Mesenchymal stem cell (in vitro differentiated cells and primary cell): ENCODE data around the gene TAT.

ENCODE experiments used
- DNase-seq: peaks from one replicate; pipeline ENCODE4 v3.0.0-alpha.2; 2013
- H2AFZ ChIP-seq: one replicate; pipeline ENCODE4 v1.6.1; 2013; ENCODE audit warnings: low read depth, mild to moderate bottlenecking, control low read depth, inconsistent platforms, low read length, moderate library complexity
- H2AK5ac ChIP-seq: 2 replicates; pipeline ENCODE4 v1.6.1; 2013; ENCODE audit warnings: low read length, moderate library complexity, mild to moderate bottlenecking, inconsistent platforms; ENCODE audit not compliant: severe bottlenecking
- H2BK120ac ChIP-seq: one replicate; pipeline ENCODE4 v1.6.1; 2013; ENCODE audit warnings: low read depth, mild to moderate bottlenecking, inconsistent platforms, low read length, moderate library complexity
- H2BK12ac ChIP-seq, 2 experiments: one replicate each; pipeline ENCODE4 v1.6.1; 2013; ENCODE audit warnings: inconsistent platforms in 2 of 2, low read length in 2 of 2, mild to moderate bottlenecking in 2 of 2, moderate library complexity in 2 of 2, control low read depth in 1 of 2
- H2BK15ac ChIP-seq: one replicate; pipeline ENCODE4 v1.6.1; 2013; ENCODE audit warnings: mild to moderate bottlenecking, low read depth, inconsistent platforms; ENCODE audit not compliant: poor library complexity, severe bottlenecking
- H2BK5ac ChIP-seq: 2 replicates; pipeline ENCODE4 v1.6.1; 2013; ENCODE audit warnings: low read depth, mild to moderate bottlenecking, low read length, control low read depth, inconsistent platforms; ENCODE audit not compliant: poor library complexity, severe bottlenecking
- H3K14ac ChIP-seq, 2 experiments: one replicate each; pipeline ENCODE4 v1.6.1; 2013; ENCODE audit warnings: inconsistent platforms in 2 of 2, low read length in 2 of 2, control low read depth in 1 of 2, mild to moderate bottlenecking in 1 of 2, moderate library complexity in 1 of 2
- H3K18ac ChIP-seq, 2 experiments: one replicate each; pipeline ENCODE4 v1.6.1; 2013; ENCODE audit warnings: inconsistent platforms in 2 of 2, low read length in 2 of 2, control low read depth in 1 of 2, low read depth in 1 of 2, mild to moderate bottlenecking in 1 of 2
- H3K23ac ChIP-seq, 2 experiments: one replicate each; pipeline ENCODE4 v1.6.1; 2013; ENCODE audit warnings: inconsistent platforms in 2 of 2, low read length in 2 of 2, mild to moderate bottlenecking in 2 of 2, moderate library complexity in 2 of 2, control low read depth in 1 of 2
- H3K27ac ChIP-seq: 2 replicates; pipeline ENCODE4 v1.5.1; 2013; ENCODE audit warnings: mild to moderate bottlenecking, moderate library complexity, low read length, control low read depth, inconsistent platforms; ENCODE audit not compliant: poor library complexity, severe bottlenecking
- H3K27me3 ChIP-seq, 2 experiments: 2 replicates each; pipeline versions ENCODE4 v1.6.1 to v1.7.0; 2013; ENCODE audit warnings: low read length in 2 of 2, mild to moderate bottlenecking in 2 of 2, moderate library complexity in 2 of 2, control low read depth in 1 of 2, inconsistent platforms in 1 of 2; ENCODE audit not compliant: control insufficient read depth in 1 of 2, insufficient read depth in 1 of 2
- H3K36me3 ChIP-seq, 2 experiments: 2 replicates each; pipeline versions ENCODE4 v1.6.1 to v1.7.0; 2013; ENCODE audit warnings: low read length in 2 of 2, control low read depth in 1 of 2, inconsistent platforms in 1 of 2, low read depth in 1 of 2, mild to moderate bottlenecking in 1 of 2; ENCODE audit not compliant: insufficient read depth in 2 of 2, control insufficient read depth in 1 of 2
- H3K4ac ChIP-seq, 2 experiments: one replicate each; pipeline ENCODE4 v1.6.1; 2013; ENCODE audit warnings: inconsistent platforms in 2 of 2, low read length in 2 of 2, mild to moderate bottlenecking in 2 of 2, moderate library complexity in 2 of 2, control low read depth in 1 of 2, low read depth in 1 of 2
- H3K4me1 ChIP-seq: 2 replicates; pipeline ENCODE4 v1.6.1; 2013; ENCODE audit warnings: low read depth, low read length, control low read depth; ENCODE audit not compliant: control insufficient read depth, insufficient read depth
- H3K4me2 ChIP-seq: 2 replicates; pipeline ENCODE4 v1.6.1; 2013; ENCODE audit warnings: low read length, mild to moderate bottlenecking, inconsistent platforms; ENCODE audit not compliant: poor library complexity, severe bottlenecking
- H3K4me3 ChIP-seq, 2 experiments: 2 replicates each; pipeline versions ENCODE4 v1.5.1 to v1.7.0; 2013; ENCODE audit warnings: low read length in 2 of 2, mild to moderate bottlenecking in 2 of 2, control low read depth in 1 of 2, low read depth in 1 of 2; ENCODE audit not compliant: insufficient read depth in 1 of 2
- H3K79me1 ChIP-seq: replicated peaks from 2 replicates; pipeline ENCODE4 v1.6.1; 2013; ENCODE audit warnings: mild to moderate bottlenecking, control low read depth, low read length, inconsistent platforms; ENCODE audit not compliant: poor library complexity, severe bottlenecking
- H3K9ac ChIP-seq: 2 replicates; pipeline ENCODE4 v1.7.0; 2013; ENCODE audit warnings: mild to moderate bottlenecking, low read length, moderate library complexity
- H3K9me3 ChIP-seq: 2 replicates; pipeline ENCODE4 v1.7.0; 2013; ENCODE audit warnings: mild to moderate bottlenecking, low read length; ENCODE audit not compliant: control insufficient read depth
- H4K8ac ChIP-seq: one replicate; pipeline ENCODE4 v1.6.1; 2013; ENCODE audit warnings: inconsistent platforms, mild to moderate bottlenecking, low read length, moderate library complexity
- H4K91ac ChIP-seq: one replicate; pipeline ENCODE4 v1.6.1; 2013; ENCODE audit warnings: mild to moderate bottlenecking, low read length, inconsistent platforms
- WGBS: methylation state at CpG from one replicate; pipeline ENCODE4 v1.1.7; 2013; ENCODE audit warnings: mixed read lengths; 5-methylcytosine and 5-hydroxymethylcytosine counted together

Gene TAT

DNA sequence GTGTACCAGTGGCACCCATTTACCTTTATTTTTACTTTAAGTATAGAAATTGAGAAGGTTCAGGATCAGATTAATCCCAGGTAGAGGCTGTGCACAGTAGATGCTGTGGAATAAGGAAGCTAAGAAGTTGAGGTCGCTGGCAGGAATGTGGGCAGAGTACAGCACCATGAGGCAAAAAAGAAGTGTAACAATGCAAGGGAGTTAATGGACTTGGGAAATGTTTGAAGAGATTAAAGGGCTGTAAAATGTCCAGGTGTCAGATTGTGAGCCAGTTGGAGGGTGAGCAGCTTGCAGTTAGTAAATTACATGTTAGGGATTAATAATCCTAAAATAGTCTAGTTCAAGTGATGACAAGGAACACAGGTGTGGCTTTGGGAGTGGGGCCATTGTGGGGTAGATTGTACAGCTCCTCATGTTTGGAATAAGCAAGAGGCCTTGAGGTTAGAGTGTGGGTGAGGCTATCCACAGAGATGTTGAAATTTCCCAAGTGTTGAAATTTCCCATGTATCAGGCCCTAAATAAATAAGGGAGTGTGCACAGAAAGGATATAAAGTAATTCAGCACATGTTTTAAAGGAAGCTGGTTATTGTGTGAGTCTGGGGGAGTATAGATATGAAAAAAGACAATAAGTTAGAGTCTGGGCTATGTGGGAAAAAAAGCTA is 21.5 kb downstream of the TAT start:
- Histone ChIP-seq H3K4me1 (no peaks in the 10 kb centered on the region), H3K18ac (no peak overlapping the region), H2AK5ac (no peak overlapping the region), H3K4me2 (no peak overlapping the region), H2BK12ac (no peak overlapping the region), H2BK15ac (no peak overlapping the region), H3K4me3 (no peak overlapping the region), H2AFZ (no peak overlapping the region), H4K91ac (no peak overlapping the region), H3K9ac (no peak overlapping the region), H2BK120ac (no peak overlapping the region), H3K27ac (no peak overlapping the region), H3K23ac (no peak overlapping the region), H3K79me1 (no peaks in the 10 kb centered on the region), H3K4ac (no peak overlapping the region), H3K14ac (no peak overlapping the region), H2BK5ac (no peak overlapping the region), H3K36me3 (no peaks in the 10 kb centered on the region), H4K8ac (no peak overlapping the region), H3K9me3 (no peaks in the 10 kb centered on the region), H3K27me3 (peaks cover 0 to 3% of the 10 kb centered on the region in 2 experiments)
- 77% methylated on average over 1 of the region's 1 CpG for WGBS
- DNase-seq: no peak

DNA sequence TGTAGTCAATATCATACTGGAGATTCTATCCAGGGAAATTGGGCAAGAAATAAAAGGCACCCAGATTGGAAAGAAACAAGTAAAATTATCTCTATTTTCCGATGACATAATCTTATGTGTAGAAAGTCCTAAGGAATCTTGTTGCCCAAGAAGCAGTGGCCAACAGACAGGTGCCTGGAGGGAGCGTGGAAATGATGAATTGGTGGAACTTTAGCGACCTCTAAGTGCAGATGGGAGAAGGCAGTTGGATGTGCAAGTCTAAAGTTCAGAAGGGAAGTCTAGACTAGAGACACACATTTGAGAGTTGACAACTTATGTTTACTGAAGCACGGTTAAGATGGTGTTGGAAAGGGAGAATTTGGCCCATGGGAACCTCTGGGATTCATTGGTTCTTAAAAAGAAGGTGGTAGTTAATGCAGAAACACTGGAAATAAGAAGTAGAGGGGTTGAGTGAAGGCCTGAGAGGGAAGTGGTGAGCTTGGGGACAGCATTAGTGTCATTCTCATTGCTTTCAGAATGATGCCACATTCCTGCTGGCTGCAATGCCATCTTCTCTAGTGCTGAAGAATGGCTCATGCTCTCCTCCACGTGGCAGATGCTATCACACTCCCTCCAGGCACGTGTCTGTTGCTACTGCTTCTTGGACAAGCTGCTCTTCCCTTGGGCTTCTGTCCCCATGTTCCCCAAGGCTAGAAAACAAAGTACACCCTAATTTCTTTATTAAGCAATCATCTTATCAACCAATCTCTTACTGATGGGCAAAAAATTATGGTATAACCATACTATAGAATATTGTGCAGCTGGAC is 24.0 kb downstream of the TAT start:
- Histone ChIP-seq H2BK12ac (no peak overlapping the region), H3K4me3 (no peak overlapping the region), H2BK15ac (no peak overlapping the region), H4K8ac (no peak overlapping the region), H3K4me2 (no peak overlapping the region), H4K91ac (no peak overlapping the region), H3K4me1 (no peaks in the 10 kb centered on the region), H3K27ac (no peak overlapping the region), H2BK5ac (no peak overlapping the region), H3K14ac (no peak overlapping the region), H3K9ac (no peak overlapping the region), H2BK120ac (no peak overlapping the region), H3K4ac (no peak overlapping the region), H2AFZ (no peak overlapping the region), H3K23ac (no peak overlapping the region), H3K9me3 (no peaks in the 10 kb centered on the region), H3K27me3 (peaks cover 3 to 6% of the 10 kb centered on the region in 2 experiments), H3K18ac (no peak overlapping the region), H2AK5ac (no peak overlapping the region), H3K79me1 (no peaks in the 10 kb centered on the region), H3K36me3 (no peaks in the 10 kb centered on the region)
- WGBS: 25% methylated on average over 6 of the region's 6 CpGs
- no peak for DNase-seq

DNA sequence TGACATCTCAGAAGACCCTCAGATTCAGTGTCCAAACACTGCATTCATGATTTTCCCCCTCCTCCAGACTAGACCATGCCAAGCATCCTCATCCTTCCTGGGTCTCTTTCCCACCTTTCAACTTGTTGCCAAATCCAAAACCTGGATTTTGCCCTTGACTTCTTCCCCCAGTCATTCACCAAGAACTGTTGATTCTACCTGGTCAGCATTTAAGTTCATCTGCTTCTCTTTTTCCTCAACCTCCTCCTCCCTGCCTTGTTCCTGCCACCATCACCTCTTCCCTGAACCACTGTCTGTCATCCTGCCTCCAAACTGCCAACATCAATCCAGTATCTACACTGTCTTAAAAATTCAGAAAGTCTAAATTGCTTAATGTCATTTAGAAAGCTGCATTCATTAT is 29.7 kb downstream of the TAT start:
- no peak overlapping the region for H2BK15ac ChIP-seq
- H2BK5ac ChIP-seq: no peak overlapping the region
- H3K79me1 ChIP-seq: no peaks in the 10 kb centered on the region
- no peak for DNase-seq
- no peak overlapping the region for H3K18ac ChIP-seq
- H4K91ac ChIP-seq: no peak overlapping the region
- H2AK5ac ChIP-seq: no peak overlapping the region
- no peak overlapping the region for H2BK120ac ChIP-seq
- H2AFZ ChIP-seq: no peak overlapping the region
- H3K4me3 ChIP-seq: no peak overlapping the region
- no peaks in the 10 kb centered on the region for H3K36me3 ChIP-seq
- H3K4me2 ChIP-seq: no peak overlapping the region
- peaks cover 9 to 12% of the 10 kb centered on the region in 2 experiments for H3K27me3 ChIP-seq
- no peak overlapping the region for H2BK12ac ChIP-seq
- H3K14ac ChIP-seq: no peak overlapping the region
- H3K27ac ChIP-seq: no peak overlapping the region
- H3K23ac ChIP-seq: no peak overlapping the region
- H3K9ac ChIP-seq: no peak overlapping the region
- H3K9me3 ChIP-seq: no peaks in the 10 kb centered on the region
- H4K8ac ChIP-seq: no peak overlapping the region
- no peak overlapping the region for H3K4ac ChIP-seq
- no peaks in the 10 kb centered on the region for H3K4me1 ChIP-seq

DNA sequence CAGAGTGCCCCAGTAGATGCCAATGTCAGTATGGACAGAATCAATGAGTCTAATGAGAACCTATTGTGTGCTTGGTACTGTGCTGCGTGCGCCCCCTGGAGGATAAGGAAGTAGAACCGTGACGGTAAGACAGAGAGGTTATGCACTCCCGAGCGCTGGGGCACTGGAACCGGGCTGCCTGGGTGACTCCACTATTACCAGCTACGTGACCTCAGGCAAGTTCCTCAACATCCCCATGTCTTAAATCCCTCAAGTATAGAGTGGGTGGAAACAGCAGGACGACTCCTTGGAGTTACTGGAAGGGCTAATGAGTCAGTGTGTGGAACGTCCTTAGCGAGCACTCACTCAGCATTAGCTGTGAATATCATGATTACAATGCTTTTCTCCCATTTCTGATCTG is 34.5 kb downstream of the TAT start:
- H2AFZ ChIP-seq: no peak overlapping the region
- H3K79me1 ChIP-seq: no peaks in the 10 kb centered on the region
- H3K9ac ChIP-seq: no peak overlapping the region
- H3K9me3 ChIP-seq: no peaks in the 10 kb centered on the region
- H3K36me3 ChIP-seq: no peaks in the 10 kb centered on the region
- no peak overlapping the region for H3K4me2 ChIP-seq
- no peak overlapping the region for H4K91ac ChIP-seq
- no peak overlapping the region for H3K23ac ChIP-seq
- no peak overlapping the region for H3K27ac ChIP-seq
- peak overlapping the region in 1 of 2 experiments; percentile 48 for H3K4me3 ChIP-seq
- no peak overlapping the region for H2BK5ac ChIP-seq
- no peak overlapping the region for H2BK120ac ChIP-seq
- no peak overlapping the region for H3K18ac ChIP-seq
- no peak overlapping the region for H2BK12ac ChIP-seq
- no peak overlapping the region for H2BK15ac ChIP-seq
- H3K27me3 ChIP-seq: peaks cover 5 to 31% of the 10 kb centered on the region in 2 experiments
- no peak overlapping the region for H3K4ac ChIP-seq
- no peak overlapping the region for H2AK5ac ChIP-seq
- no peak overlapping the region for H4K8ac ChIP-seq
- WGBS: 19% methylated on average over 9 of the region's 11 CpGs
- no peak overlapping the region for H3K14ac ChIP-seq
- no peaks in the 10 kb centered on the region for H3K4me1 ChIP-seq
- DNase-seq: peak; percentile 20
